SKM-1 (cell line): Measurements from ENCODE around the gene PROK1.
A peak's percentile ranks its signal among the peaks of the same experiment; 100 is the strongest.
"Not testable (repeated sequence)": the region's sequence is repeated elsewhere in the genome, so short reads cannot be mapped to it uniquely, and the experiment has no call there.

ENCODE experiments used
- DNase-seq: peaks from one replicate; lab custom pipeline; 2025; ENCODE audit not compliant: unreplicated experiment; lab: John Stamatoyannopoulos, UW

Gene PROK1

DNA sequence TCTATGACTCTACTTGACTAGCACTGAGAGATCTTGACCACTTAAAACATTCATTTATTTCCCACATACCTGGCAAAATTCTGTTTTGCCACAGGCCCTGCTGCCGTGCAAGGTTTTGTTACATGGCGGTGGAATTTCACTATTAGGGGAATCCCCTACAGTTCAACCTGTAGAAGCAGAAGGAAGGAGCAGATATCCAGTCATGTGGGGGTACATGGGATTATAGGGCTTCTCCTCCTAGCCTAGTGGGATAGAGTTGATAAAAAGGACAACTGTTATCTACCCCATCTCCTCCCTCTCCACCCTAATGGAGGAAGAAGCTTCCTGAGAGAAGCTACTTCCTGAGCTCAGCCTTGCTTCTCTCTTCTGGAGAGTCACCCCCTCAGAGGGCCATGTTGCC is 17.7 kb upstream of the PROK1 start:
- no peak for DNase-seq

- DNase-seq, result peak; percentile 51
Observed at GRCh38 chr1:110433803-110434202, 17.1 kb upstream of the PROK1 start.

GRCh38 chr1:110434946-110435345 is 16.0 kb upstream of the PROK1 start:
- no peak for DNase-seq

GRCh38 chr1:110436635-110437034 is 14.3 kb upstream of the PROK1 start:
- no peak for DNase-seq

- not testable (repeated sequence) for DNase-seq
Observed at GRCh38 chr1:110437645-110438299, 13.2 kb upstream of the PROK1 start.

GRCh38 chr1:110438893-110439292 is 12.1 kb upstream of the PROK1 start:
- no peak for DNase-seq

DNA sequence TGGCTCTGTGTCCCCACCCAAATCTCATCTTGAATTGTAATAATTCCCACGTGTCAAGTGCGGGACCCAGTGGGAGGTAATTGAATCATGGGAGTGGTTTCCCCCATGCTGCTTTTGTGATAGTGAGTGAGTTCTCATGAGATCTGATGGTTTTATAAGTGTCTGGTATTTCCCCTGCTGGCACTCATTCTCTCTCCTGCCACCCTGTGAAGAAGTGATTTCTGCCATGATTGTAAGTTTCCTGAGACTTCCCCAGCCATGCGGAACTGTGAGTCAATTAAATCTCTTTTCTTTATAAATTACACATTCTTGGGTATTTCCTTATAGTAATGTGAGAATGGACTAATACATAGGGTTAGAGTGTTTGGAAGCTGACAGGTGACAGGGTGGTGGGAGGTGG is 11.1 kb upstream of the PROK1 start:
- not testable (repeated sequence) for DNase-seq

GRCh38 chr1:110440877-110441276 is 10.1 kb upstream of the PROK1 start:
- no peak for DNase-seq

DNA sequence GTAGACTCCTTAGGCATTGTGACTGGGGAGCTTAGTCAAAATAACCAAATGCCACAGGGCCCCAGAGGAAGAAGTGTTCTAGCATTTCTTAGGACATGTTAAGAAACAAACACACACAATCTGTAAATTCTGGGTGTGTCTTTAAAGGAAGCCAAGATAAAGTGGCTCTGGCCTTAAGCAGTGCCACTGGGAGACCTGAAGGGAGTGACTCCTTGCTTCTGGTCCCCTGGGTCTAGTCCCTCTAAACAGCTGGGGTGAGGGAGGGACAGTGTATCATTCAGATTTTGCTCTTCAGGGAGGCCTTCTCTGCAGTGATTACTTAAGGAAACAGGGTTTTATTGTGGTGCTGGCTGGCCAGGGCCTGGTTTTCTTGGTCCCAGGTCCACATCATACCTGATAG is 9.1 kb upstream of the PROK1 start:
- no peak for DNase-seq

GRCh38 chr1:110443451-110443850 is 7.5 kb upstream of the PROK1 start:
- no peak for DNase-seq

DNA sequence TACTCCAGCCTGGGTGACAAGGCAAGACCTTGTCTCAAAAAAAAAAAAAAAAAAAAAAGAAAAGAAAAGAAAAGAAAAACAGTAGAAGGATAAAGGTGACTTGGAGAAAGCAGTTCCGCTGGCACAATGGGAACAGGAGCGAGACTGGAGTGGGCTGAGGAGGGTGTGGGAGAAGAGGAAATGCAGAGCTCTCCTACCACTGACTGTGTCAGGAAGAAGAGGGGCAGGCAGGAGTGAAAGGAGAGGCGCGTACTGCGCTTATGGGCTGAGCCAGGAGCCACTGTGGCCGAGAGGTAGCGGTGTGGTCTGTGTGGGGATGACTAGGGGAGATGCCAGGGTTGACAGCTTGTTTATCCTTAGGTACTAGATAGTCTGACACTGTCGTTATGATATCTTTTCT is 6.4 kb upstream of the PROK1 start:
- no peak for DNase-seq

- DNase-seq, result no peak
Observed at GRCh38 chr1:110449661-110450651, 993 bp upstream of the PROK1 start.

GRCh38 chr1:110452330-110452729 is 1.4 kb downstream of the PROK1 start:
- DNase-seq, result no peak

DNA sequence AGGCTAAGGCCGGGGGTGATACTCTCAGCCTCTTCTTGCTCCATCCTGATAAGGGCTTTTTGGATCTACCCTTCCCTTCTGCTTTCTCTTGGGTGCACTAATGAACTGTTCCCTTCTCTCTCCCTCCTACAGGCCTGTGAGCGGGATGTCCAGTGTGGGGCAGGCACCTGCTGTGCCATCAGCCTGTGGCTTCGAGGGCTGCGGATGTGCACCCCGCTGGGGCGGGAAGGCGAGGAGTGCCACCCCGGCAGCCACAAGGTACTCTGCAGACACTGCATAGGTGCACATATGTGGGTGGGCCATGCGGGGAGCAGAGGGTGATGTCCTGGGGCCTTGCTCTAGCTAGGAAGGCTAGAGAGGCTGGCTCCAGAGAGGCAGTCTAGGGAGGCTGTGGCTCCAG is 2.9 kb downstream of the PROK1 start:
- no peak for DNase-seq

DNA sequence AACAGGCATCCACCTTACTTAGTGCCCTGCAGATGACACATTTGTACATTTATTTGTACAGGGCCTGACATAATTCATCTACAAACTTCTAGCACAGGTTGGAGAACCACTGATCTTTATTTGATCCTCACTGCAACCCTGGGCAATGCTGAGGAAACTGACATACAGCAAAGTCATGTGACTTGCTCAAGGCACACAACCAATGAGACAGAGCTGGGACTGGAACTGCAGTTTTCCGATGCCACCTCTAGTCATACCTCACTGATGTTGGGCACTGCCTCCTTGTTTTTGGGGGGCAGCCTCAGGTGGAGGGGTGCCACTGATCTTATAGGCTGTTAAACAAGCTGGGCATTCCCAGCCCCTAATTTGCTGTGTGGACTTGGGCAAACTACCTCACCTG is 3.4 kb downstream of the PROK1 start:
- DNase-seq, result no peak

DNA sequence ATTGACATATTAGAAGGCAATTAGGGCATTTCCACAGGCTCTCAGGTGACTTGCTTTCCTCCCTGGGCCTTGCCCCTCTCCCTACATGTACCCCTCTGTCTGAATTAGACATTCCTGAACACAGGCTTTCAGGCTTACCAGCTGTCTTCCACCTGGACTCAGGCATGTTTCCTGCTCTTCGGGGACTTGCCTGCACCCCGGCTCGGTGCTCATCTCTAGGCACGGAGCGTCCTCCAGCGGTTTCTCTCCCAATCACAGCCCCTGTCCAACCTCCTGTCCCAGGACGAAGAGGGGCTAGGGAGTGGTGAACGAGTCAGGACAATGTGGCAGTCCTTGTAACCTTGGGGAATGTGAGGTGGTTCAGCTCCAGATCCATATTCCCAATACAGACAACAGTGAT is 4.2 kb downstream of the PROK1 start:
- no peak for DNase-seq

GRCh38 chr1:110457206-110457605 is 6.3 kb downstream of the PROK1 start:
- DNase-seq, result no peak

DNA sequence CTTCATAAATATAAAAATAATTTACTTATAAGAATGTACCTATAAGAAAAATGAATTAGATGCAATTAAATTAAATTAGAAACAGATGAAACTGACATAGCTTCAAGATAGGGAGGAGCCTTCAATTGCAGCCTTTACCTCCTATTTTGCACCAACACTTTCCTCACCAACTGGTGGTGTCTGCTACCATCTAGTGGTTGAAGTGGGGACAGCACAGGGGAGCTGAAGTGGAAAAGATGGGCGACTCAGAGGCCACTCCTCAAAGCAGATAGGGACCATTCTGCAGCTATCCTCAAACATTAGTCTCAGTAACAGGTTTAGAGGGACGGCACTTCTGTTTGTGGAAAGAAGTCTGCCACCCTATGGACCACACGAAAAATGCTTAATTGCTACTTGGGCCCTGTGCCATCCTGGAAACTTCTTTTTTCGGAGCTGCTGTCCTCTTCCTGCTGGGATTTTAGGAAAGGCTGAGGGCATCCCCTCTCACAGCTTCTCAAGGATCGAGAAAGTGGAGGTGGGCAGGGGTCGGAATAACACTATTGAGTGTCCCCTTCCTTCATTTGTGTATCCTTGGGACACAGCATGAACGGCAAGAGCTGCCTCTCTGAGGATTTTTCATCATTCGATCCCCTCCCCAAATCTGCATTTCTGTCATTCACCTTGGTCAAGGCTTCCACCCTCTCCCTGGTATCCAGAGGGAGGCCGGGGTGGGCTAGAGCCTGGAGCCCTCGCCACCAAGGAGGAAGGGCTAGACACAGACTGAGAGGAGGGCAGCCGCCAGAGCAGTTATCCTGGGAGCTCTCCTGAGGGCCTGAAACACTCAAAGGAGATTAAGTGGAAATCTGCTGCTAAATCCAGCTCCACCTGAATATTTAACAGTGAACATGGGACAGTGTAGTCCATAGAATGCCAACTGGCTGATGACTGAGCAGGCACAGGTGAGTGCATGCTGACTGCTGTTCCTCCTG is 9.6 kb downstream of the PROK1 start:
- DNase-seq, result peak; percentile 62

DNA sequence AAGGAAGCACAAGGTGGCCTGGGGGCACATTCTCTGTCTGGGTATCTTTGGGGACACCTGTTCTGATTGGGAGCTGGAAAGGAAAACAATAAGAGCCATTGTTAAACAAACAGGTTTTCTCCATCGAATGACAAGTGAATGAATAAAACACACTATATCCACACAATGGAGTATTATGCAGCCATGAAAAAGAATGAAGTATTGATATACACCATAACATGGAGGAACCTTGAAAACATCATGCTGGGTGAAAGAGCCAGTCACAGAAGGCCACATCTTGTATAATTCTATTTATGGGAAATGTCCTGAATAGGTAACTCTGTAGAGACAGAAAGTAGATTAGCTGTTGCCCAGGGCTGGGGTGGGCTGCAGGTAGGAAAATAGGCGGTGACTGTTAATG is 11.1 kb downstream of the PROK1 start:
- no peak for DNase-seq

GRCh38 chr1:110462964-110463363 is 12.0 kb downstream of the PROK1 start:
- DNase-seq, result no peak

GRCh38 chr1:110463725-110464124 is 12.8 kb downstream of the PROK1 start:
- no peak for DNase-seq
